ENCODE data around the gene HES2.
A peak's percentile ranks its signal among the peaks of the same experiment; 100 is the strongest.
"Not testable (repeated sequence)": the region's sequence is repeated elsewhere in the genome, so short reads cannot be mapped to it uniquely, and the experiment has no call there.

HES2 gene

GRCh38 chr1:6437012-6437700 lies 17.4 kb upstream of the HES2 start:
- not testable (repeated sequence) for DNase-seq (ENCODE audit: low spot score)

GRCh38 chr1:6436277-6436676 lies 16.6 kb upstream of the HES2 start:
- not testable (repeated sequence) for DNase-seq (ENCODE audit: low spot score)

- no peak for DNase-seq (ENCODE audit: low spot score)
Measured at GRCh38 chr1:6435547-6435946, 15.8 kb upstream of the HES2 start.

GRCh38 chr1:6435129-6435528 lies 15.4 kb upstream of the HES2 start:
- DNase-seq (ENCODE audit: low spot score) = no peak

- no peak for DNase-seq (ENCODE audit: low spot score)
Measured at GRCh38 chr1:6434186-6434585, 14.5 kb upstream of the HES2 start.

GRCh38 chr1:6431645-6432579 lies 12.2 kb upstream of the HES2 start:
- not testable (repeated sequence) for DNase-seq (ENCODE audit: low spot score)

- DNase-seq (ENCODE audit: low spot score) = not testable (repeated sequence)
Measured at GRCh38 chr1:6429660-6430411, 10.1 kb upstream of the HES2 start.

GRCh38 chr1:6428453-6428852 lies 8.7 kb upstream of the HES2 start:
- not testable (repeated sequence) for DNase-seq (ENCODE audit: low spot score)

GRCh38 chr1:6427441-6428390 lies 8.0 kb upstream of the HES2 start:
- no peak for DNase-seq (ENCODE audit: low spot score)

- DNase-seq (ENCODE audit: low spot score) = no peak
Measured at GRCh38 chr1:6426972-6427350, 7.2 kb upstream of the HES2 start.

GRCh38 chr1:6426277-6426971 lies 6.7 kb upstream of the HES2 start:
- DNase-seq (ENCODE audit: low spot score) = no peak

- no peak for DNase-seq (ENCODE audit: low spot score)
Measured at GRCh38 chr1:6425658-6426057, 5.9 kb upstream of the HES2 start.

GRCh38 chr1:6424619-6425593 lies 5.2 kb upstream of the HES2 start, which contains the start of gene ESPN:
Gene ESPN (plus strand): TSS chr1:6424776. CDS start chr1:6424956, 180 bp downstream.
- DNase-seq (ENCODE audit: low spot score) = peak; percentile 77

- no peak for DNase-seq (ENCODE audit: low spot score)
Measured at GRCh38 chr1:6424000-6424565, 4.4 kb upstream of the HES2 start.

- DNase-seq (ENCODE audit: low spot score) = peak; percentile 76
Measured at GRCh38 chr1:6423321-6423999, 3.7 kb upstream of the HES2 start.

- no peak for DNase-seq (ENCODE audit: low spot score)
Measured at GRCh38 chr1:6421266-6421665, 1.5 kb upstream of the HES2 start.

GRCh38 chr1:6420454-6421042 lies 829 bp upstream of the HES2 start:
- peak; percentile 67 for DNase-seq (ENCODE audit: low spot score)

GRCh38 chr1:6419397-6419803 lies 319 bp downstream of the HES2 start:
- DNase-seq (ENCODE audit: low spot score) = no peak

All from AG20443 (cell line).